Colonic mucosa (tissue), 4 donors: ENCODE measurements around the gene COL9A1. TPM values are rescaled to one million over a fixed set of nuclear protein-coding genes. Genes with fewer than 3 reads are reported as not detected.
"Not testable (repeated sequence)": the region's sequence is repeated elsewhere in the genome, so short reads cannot be mapped to it uniquely, and the experiment has no call there.

ENCODE experiments used
- DNase-seq: peaks from one replicate; pipeline ENCODE4 v3.0.0-alpha.2; 2020
- H3K27ac ChIP-seq: fragments of 200-600 bp; one replicate; pipeline ENCODE4 v1.8.0; 2021
- H3K27me3 ChIP-seq: fragments of 200-600 bp; one replicate; pipeline ENCODE4 v1.8.0; 2021
- H3K36me3 ChIP-seq: fragments of 200-600 bp; one replicate; pipeline ENCODE4 v1.8.0; 2021
- H3K4me1 ChIP-seq: fragments of 200-600 bp; one replicate; pipeline ENCODE4 v1.8.0; 2021; ENCODE audit warnings: mild to moderate bottlenecking
- H3K4me3 ChIP-seq: fragments of 200-600 bp; one replicate; pipeline ENCODE4 v1.8.0; 2021
- H3K9ac ChIP-seq, 2 donors: one replicate each; pipeline ENCODE4 v1.7.0; 2013; ENCODE audit warnings: control low read depth in 2 of 2, low read depth in 2 of 2, low read length in 2 of 2
- H3K9me3 ChIP-seq: fragments of 200-600 bp; one replicate; pipeline ENCODE4 v1.8.0; 2021
- intact Hi-C: fragments of 100-400 bp; cut with DNase I; formaldehyde crosslinking; loops from one replicate; pipeline ENCODE4 v1.14.1; 2022
- total RNA-seq, 2 donors: library from RNA; stranded (reverse); fragmentation: NEBNext Ultra II Directional in 1 of 2; extraction: Animal tissue kit (Norgen Biotek cat#: 25700) in 1 of 2; gene quantifications; one replicate each; pipeline ENCODE4 v1.2.1, GENCODE V29; 2021
- TF ChIP-seq, protein P1 (sequence below): fragments of 200-600 bp; IDR thresholded peaks from one replicate; pipeline ENCODE4 v1.8.0; 2022; ENCODE audit warnings: antibody characterized with exemption, mild to moderate bottlenecking
- donor health status: healthy.
- donor health status: DM: no; HTN: no; CAD: no.
- donor health status: DM: no; HTN: no; CAD: no.

Gene COL9A1
- total RNA-seq, 2 donors from 2014 or later, result 0.45 to 0.82 TPM

DNA sequence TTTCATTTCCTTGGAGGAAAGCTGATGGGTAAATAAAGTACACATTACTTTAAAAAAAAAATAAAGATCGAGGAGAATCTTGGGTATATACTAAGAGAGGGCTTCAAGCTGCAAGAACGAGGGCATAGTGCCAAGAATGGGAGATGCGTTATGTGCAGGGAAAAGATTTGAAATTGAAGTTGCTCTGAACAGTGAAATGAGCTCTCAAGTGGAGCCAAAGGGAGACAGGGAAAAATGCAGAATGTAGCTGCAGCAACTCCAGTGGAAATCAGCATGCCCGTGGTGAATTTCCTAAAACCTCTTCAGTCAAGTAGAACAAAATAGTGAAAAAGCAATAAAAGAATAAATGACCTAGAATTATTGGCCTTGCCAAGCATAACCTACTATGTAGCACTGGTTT is 11.4 kb upstream of the COL9A1 start:
- Histone ChIP-seq H3K9ac (no peak overlapping the region), H3K27me3 (no peaks in the 10 kb centered on the region), H3K27ac (no peak overlapping the region), H3K36me3 (no peaks in the 10 kb centered on the region), H3K4me1 (no peaks in the 10 kb centered on the region), H3K4me3 (no peak overlapping the region), H3K9me3 (no peaks in the 10 kb centered on the region)
- no peak for DNase-seq
- intact Hi-C loops, result loop anchor here (5.0 kb wide), 2 partner anchors 53 to 373 kb away; no protein-coding TSS in a partner anchor
- TF ChIP-seq, protein P1, sequence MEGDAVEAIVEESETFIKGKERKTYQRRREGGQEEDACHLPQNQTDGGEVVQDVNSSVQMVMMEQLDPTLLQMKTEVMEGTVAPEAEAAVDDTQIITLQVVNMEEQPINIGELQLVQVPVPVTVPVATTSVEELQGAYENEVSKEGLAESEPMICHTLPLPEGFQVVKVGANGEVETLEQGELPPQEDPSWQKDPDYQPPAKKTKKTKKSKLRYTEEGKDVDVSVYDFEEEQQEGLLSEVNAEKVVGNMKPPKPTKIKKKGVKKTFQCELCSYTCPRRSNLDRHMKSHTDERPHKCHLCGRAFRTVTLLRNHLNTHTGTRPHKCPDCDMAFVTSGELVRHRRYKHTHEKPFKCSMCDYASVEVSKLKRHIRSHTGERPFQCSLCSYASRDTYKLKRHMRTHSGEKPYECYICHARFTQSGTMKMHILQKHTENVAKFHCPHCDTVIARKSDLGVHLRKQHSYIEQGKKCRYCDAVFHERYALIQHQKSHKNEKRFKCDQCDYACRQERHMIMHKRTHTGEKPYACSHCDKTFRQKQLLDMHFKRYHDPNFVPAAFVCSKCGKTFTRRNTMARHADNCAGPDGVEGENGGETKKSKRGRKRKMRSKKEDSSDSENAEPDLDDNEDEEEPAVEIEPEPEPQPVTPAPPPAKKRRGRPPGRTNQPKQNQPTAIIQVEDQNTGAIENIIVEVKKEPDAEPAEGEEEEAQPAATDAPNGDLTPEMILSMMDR, result no peak

GRCh38 chr6:70312165-70312745 is 9.4 kb upstream of the COL9A1 start:
- intact Hi-C loops, result loop anchor here (5.0 kb wide), 2 partner anchors 55 to 375 kb away; no protein-coding TSS in a partner anchor
- TF ChIP-seq, protein P1, result no peak
- Histone ChIP-seq H3K9ac (no peak overlapping the region), H3K36me3 (no peaks in the 10 kb centered on the region), H3K4me3 (no peak overlapping the region), H3K27ac (no peak overlapping the region), H3K27me3 (no peaks in the 10 kb centered on the region), H3K4me1 (no peaks in the 10 kb centered on the region), H3K9me3 (no peaks in the 10 kb centered on the region)
- DNase-seq, result no peak

DNA sequence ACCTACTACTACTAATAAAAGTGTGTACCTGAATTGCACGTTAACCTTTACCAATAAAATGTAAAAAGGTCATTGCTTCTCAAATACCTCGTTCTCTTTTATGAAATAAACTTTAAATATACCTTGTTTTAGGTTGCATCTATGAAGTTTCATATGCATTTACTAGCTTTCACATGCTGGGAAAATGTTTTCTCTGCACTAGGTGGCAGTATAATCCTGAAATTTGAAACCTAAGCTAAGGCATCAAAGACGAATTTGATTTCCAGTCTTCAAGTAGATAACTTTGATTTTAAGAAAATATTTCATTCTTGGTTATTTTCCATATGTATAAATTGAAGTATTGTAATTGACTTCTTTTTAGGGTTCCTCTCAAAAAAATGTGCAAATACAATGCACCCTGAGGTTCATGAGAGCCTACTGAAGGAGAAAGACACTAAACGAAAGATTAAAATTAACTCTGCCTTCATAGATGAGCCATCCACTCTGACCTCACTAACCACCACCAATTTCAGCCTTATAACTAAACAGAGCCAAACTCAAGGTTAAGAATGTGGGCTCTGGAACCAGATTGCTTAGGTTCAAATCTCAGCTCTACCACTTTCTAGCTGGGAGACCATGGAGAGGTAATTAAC is 7.3 kb upstream of the COL9A1 start:
- Histone ChIP-seq H3K4me3 (no peak overlapping the region), H3K27ac (no peak overlapping the region), H3K9me3 (no peaks in the 10 kb centered on the region), H3K4me1 (no peaks in the 10 kb centered on the region), H3K27me3 (no peaks in the 10 kb centered on the region), H3K9ac (no peak overlapping the region), H3K36me3 (no peaks in the 10 kb centered on the region)
- intact Hi-C loops, result loop anchor here (5.0 kb wide), 2 partner anchors 57 to 377 kb away; no protein-coding TSS in a partner anchor
- TF ChIP-seq, protein P1, result peak; percentile 47
- DNase-seq, result peak; percentile 24

DNA sequence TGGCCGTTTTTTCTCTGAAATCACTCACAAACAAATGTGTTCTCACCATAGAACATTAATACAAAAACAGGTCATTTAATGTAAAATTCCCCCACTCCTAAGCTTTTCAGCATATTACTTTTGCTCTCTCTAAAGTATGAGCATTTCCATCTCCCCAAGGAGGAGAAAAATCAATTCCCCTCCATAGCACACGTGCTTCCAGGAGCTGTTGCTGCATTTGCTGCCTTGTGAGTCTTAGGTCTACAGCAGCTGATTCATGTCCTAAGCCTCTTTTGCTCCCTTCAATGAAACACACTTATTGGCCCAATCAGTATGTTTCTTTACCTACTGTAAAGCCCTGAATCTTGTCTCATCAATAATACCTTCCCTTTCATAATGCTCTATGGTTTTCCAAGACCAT is 6.4 kb upstream of the COL9A1 start:
- no peak overlapping the region for H3K9ac ChIP-seq
- TF ChIP-seq, protein P1, result no peak
- intact Hi-C loops, result loop anchor here (5.0 kb wide), 2 partner anchors 92 to 648 kb away; partner anchors contain the start of gene B3GAT2
- DNase-seq, result no peak
- no peak overlapping the region for H3K27ac ChIP-seq
- no peaks in the 10 kb centered on the region for H3K9me3 ChIP-seq
- H3K27me3 ChIP-seq, result no peaks in the 10 kb centered on the region
- no peaks in the 10 kb centered on the region for H3K4me1 ChIP-seq
- H3K4me3 ChIP-seq, result no peak overlapping the region
- no peaks in the 10 kb centered on the region for H3K36me3 ChIP-seq

GRCh38 chr6:70308142-70308541 is 5.3 kb upstream of the COL9A1 start:
- not testable (repeated sequence) for H3K4me1 ChIP-seq, H3K27me3 ChIP-seq, H3K9me3 ChIP-seq, H3K27ac ChIP-seq, H3K9ac ChIP-seq, H3K36me3 ChIP-seq, DNase-seq, H3K4me3 ChIP-seq
- TF ChIP-seq, protein P1, result peak; percentile 29
- intact Hi-C loops, result loop anchor here (5.0 kb wide), 2 partner anchors 91 to 649 kb away; partner anchors contain the start of gene B3GAT2
